ENCODE data around the gene SHISAL1. TPM values are rescaled to one million over a fixed set of nuclear protein-coding genes. Genes with fewer than 3 reads are reported as not detected.

SHISAL1 gene
- total RNA-seq, 1 experiment from 2014 or later: 2.9 TPM

GRCh38 chr22:44271010-44271500 is 41.7 kb downstream of the SHISAL1 start:
- H3K9ac ChIP-seq (ENCODE audit: extremely low read depth, insufficient read length, low read length): no peak overlapping the region
- H4K20me1 ChIP-seq (ENCODE audit: control insufficient read depth, insufficient read depth, insufficient read length): no peaks in the 10 kb centered on the region
- no peak overlapping the region for H2BK15ac ChIP-seq (ENCODE audit: low read depth, low read length)
- peaks cover 3% of the 10 kb centered on the region; the same call in 1 of the 2 replicates for H3K27me3 Mint-ChIP-seq (ENCODE audit: low read depth)
- no peak overlapping the region for H4K8ac ChIP-seq (replicated peaks; ENCODE audit: insufficient read length, low read depth, low read length)
- no peak overlapping the region for H2BK20ac ChIP-seq (ENCODE audit: low read depth, low read length, poor library complexity, severe bottlenecking)
- H3K23me2 ChIP-seq (ENCODE audit: insufficient read length, low read depth, low read length, poor library complexity, severe bottlenecking): no peaks in the 10 kb centered on the region
- H3K4me1 Mint-ChIP-seq: peaks cover 16 to 19% of the 10 kb centered on the region in 2 experiments
- no peak overlapping the region for H3K14ac ChIP-seq (ENCODE audit: insufficient read depth, low read length)
- no peak for TF ChIP-seq CTCF (conservative IDR thresholded peaks at IDR 0.05)
- no peak overlapping the region for H2BK12ac ChIP-seq (ENCODE audit: insufficient read length, low read depth, low read length)
- H3T11ph ChIP-seq (ENCODE audit: low read length): no peak overlapping the region
- H3K18ac ChIP-seq (ENCODE audit: insufficient read length, low read depth, low read length): no peak overlapping the region
- H3K27ac Mint-ChIP-seq: no peak overlapping the region
- no peak overlapping the region for H4K5ac ChIP-seq (ENCODE audit: insufficient read length, low read depth, low read length)
- H3K56ac ChIP-seq (ENCODE audit: insufficient read length, low read depth, low read length): no peak overlapping the region
- H3K4ac ChIP-seq (ENCODE audit: low read depth, low read length): no peak overlapping the region
- no peak for DNase-seq
- no peak overlapping the region for H2BK120ac ChIP-seq (ENCODE audit: low read depth, low read length, poor library complexity, severe bottlenecking)
- H2AK5ac ChIP-seq (ENCODE audit: insufficient read length, low read length): no peak overlapping the region
- H3K79me1 ChIP-seq (ENCODE audit: insufficient read depth, low read depth, low read length, poor library complexity, severe bottlenecking): no peaks in the 10 kb centered on the region
- no peaks in the 10 kb centered on the region for H3K36me3 Mint-ChIP-seq (ENCODE audit: insufficient read depth in 1 of 3, low read depth in 3 of 3)
- H2BK5ac ChIP-seq (ENCODE audit: insufficient read length, low read length): no peak overlapping the region
- H3K79me2 ChIP-seq (ENCODE audit: insufficient read depth, low read length): no peaks in the 10 kb centered on the region
- no peak overlapping the region for H3K4me3 Mint-ChIP-seq
- H3K27ac ChIP-seq (ENCODE audit: insufficient read length, low read depth, low read length): no peak overlapping the region
- no peak overlapping the region for H2AFZ ChIP-seq (ENCODE audit: low read length)
- H3K9me3 ChIP-seq (ENCODE audit: control insufficient read depth, low read depth, low read length): no peaks in the 10 kb centered on the region
- no peak overlapping the region for H3K23ac ChIP-seq (ENCODE audit: insufficient read length, low read depth, low read length)
- no peaks in the 10 kb centered on the region for H3K9me3 Mint-ChIP-seq
- H3K4me2 ChIP-seq (ENCODE audit: insufficient read depth, insufficient read length, low read length): no peak overlapping the region
- H4K91ac ChIP-seq (ENCODE audit: insufficient read length, low read depth, low read length): no peak overlapping the region
- H3K4me1 ChIP-seq (ENCODE audit: insufficient read depth, low read length): 0 out of 2 replicates have a peak, but pooled peaks cover 2% of the 10 kb centered on the region
- H3K27me3 ChIP-seq (ENCODE audit: insufficient read depth, low read length): no peaks in the 10 kb centered on the region
